Raji (cell line): ENCODE measurements around the gene CLSTN2.

ENCODE experiments used
- POLR2A ChIP-seq: IDR thresholded peaks from 2 replicates; pipeline ENCODE4 v1.6.1; 2011; ENCODE audit warnings: low read depth, low read length, control low read depth; ENCODE audit not compliant: insufficient read depth

The CLSTN2 gene

DNA sequence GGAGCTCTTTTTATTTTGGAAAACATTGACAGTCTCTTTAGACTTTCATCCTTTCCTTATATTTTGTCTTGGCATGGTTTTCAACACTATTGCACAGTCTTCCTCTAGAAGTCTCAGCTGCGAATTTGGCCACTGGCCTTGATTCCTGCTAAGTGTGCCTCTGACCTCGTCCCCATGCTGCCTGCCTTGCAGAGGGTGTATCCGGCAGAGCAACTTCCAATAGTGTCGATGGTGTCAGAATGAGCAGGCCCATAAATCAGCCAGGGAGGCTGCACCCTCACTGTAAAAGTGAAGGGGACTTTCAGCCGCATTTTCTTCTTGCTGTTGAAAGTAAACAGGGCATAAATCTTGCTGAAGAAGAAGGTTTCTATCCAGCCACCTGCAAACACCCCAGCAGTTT lies 406.2 kb downstream of the CLSTN2 start:
- TF ChIP-seq POLR2A: no peak

DNA sequence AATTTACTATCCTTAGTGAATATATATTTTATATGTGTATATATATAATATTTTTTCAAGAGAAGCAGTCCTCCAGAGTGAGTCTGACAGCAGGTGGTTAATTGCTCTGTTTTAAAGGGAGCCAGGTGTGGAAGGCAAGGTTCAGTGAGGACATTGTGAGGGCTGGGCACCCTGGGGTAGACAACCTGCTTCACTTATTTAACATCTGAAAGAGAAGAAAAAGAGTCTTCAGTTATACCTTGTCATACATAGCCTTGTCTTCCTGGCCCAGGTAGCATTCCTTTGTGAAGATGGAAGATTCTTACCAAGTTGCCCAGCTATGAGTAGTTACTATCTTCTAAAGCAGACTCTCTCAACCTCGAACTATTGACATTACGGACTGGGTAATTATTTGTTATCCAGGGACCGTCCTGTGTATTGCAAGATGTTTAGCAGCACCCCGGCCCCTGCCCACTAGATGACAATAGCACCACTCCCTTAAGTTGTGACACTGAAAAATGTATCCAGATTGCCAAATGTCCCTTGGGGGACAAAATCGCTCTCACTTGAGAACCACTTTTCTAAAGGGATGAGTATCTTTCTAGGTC lies 406.9 kb downstream of the CLSTN2 start:
- TF ChIP-seq POLR2A: no peak

DNA sequence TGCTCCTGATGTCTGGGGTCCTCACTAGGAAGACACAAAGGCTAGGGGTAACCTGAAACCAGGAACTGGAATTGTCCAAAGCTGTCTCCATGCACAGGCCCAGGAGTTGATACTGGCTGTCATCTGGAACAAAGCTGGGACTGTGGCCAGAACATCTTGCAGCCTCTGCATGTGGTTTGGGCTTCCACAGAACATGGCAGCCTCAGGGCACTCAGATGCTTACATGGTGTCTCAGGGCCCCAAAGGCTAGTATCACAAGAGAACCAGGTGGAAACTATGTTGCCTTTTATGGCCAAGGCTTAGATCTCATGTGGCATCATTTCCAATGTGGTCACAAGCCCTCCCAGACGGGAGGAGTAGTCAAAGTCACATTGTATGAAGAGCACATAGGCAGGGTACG lies 407.7 kb downstream of the CLSTN2 start:
- no peak for TF ChIP-seq POLR2A

DNA sequence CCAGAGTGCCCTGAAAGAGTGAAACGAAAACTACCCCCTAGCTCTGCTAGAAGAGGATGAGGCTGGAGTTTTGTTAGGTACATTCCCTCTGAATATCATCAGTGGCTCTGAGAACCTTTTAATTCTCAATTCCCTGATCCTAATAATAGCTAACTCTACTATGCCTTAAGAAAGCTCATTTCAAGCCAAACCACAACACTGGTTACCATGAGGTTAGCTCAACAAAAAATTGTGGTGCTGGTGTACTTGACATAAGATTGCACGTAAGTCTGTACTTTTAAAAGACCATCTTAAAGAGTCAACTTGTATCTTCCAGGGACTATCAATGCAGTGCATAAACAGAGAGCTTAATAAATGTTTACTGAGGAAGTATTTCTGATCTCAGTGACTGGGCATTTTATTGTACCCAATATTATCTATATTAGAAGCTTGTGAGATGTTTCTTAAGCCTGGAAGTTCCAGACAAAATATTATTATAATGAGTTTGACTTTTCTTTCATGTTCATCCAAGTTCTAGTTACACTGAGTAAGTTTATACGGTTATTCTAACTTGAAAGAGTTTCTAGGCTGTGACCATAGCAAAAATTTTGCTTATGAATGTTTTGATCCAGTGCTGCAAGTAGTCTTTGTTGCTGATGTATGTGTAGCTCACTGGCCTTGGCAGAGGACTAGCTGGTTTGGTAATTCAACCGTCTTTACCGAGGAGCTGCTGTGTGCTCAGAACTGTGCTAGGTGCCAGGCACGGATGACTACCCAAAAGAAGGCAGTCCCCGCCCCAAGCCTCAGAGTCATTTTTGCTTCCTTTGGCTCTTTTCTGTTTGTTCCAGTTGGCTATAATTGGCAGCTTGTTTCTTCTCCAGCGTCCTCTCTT lies 408.5 kb downstream of the CLSTN2 start:
- TF ChIP-seq POLR2A: no peak

- no peak for TF ChIP-seq POLR2A
Observed at GRCh38 chr3:140344082-140344454, 409.1 kb downstream of the CLSTN2 start.

DNA sequence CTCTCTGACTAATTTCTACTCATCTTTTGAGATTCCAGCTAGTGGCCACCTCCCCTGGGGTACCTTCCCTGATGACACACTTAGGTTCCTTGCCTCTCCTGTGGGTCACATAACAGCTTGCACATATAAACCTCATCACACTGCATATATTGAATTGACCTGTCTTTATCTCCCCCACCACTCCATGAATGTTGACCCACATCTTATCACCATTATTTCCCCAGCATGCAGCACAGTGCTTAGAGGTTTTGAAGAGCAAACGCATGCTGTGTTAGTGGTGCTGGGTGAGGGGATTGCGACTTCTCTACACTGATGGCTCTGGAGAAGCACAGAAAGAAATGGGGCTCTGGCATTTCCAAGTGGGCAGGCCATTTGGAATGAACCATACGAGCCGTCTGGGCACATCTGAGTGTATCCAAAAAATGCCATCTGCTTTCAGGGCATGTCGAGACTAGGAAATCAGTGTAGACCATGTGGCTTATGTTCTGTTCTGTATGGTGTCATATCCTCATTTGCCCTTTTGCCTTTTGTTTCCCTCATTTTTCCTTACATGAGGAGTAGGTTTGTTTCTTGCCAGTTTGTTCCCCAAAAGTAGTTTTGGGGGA lies 409.7 kb downstream of the CLSTN2 start:
- no peak for TF ChIP-seq POLR2A

- no peak for TF ChIP-seq POLR2A
Observed at GRCh38 chr3:140347151-140347550, 412.2 kb downstream of the CLSTN2 start.

DNA sequence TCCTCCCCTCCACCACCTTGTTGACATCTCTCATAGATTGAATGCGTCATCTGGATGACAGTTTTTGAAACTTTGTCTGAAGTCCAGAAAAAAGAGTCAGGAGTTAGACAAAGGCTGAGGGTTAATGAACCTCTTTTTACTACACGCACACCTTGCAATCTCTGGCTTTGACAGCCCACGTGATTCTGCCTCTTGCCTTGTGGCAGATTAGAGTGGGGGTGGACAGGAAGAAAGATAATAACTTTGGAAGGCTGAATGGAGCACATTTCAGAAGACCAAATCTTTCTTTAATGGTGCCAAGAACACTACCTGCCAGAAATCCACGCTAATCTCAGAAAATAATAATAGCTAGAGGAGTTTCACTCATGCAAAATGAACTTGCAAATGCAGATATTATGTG lies 415.0 kb downstream of the CLSTN2 start:
- TF ChIP-seq POLR2A: no peak

DNA sequence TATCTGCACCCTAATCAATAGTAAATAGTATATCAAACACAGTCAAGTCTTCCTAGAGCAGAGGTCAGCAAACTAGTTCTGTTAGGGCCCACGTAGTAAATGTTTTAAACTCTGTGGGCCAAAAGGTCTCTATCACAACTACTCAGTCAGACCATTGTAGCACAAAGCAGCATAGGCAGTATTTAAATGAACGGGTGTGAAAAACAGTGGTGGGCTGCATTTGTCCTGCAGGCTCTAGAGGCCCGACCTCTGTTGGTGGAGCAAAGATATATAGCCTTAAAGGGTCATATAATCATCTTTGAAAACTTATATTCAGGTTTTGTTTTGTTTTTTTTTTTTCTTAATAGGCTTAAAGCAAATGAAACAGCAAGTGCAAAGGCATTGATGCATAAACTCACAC lies 416.5 kb downstream of the CLSTN2 start:
- no peak for TF ChIP-seq POLR2A

GRCh38 chr3:140355481-140355880 lies 420.5 kb downstream of the CLSTN2 start:
- no peak for TF ChIP-seq POLR2A

DNA sequence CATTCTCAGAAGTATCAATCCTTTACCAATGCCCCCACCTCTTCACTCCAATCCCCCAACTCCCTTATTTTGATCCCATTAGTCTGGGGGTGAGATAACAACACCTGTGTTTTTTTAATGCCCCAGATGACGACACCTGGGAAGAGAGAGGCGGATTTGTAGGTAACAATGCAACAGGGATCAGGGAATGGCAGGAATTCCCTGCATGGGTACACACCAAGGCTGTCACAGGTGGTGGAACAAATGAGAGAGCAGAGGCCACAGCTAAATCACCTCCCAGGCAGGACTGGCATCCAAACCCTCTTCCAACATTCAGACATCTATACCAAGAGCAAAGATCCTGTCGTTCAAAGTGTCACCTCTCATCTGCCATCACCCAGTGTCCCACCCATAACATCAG lies 423.7 kb downstream of the CLSTN2 start:
- no peak for TF ChIP-seq POLR2A

DNA sequence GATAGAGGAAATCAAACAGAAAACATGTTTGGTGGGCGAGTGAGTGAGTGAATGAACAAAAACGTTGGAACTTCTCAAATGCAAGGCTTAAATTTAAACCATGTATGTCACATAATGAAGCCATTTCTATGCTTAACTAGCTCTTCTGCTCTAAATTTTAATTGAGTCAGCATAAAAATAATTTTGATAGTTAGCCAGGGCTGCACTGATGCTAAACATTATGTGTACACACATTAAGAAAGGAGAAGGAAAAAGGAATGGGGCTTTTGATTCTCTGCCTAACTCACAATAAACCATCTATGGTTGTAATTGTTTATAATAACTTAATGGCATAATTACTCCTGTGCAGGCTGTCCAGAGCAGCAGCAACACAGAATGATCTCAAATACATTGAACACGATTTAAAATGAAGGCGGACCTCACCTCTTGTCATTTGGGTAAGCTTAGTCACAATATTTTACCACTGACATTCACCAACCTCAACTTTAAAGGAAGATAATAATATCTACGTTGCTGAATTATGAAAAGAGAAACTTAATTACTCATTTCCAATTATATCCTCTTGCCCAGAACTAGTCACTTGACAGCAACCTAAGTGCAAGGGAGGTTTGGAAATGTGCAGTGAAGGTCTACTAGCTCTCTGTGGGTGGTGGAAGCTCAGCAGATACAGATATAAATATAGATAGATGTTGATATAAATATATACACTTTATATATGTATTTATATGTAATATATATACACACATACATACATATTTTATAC lies 424.4 kb downstream of the CLSTN2 start:
- no peak for TF ChIP-seq POLR2A

DNA sequence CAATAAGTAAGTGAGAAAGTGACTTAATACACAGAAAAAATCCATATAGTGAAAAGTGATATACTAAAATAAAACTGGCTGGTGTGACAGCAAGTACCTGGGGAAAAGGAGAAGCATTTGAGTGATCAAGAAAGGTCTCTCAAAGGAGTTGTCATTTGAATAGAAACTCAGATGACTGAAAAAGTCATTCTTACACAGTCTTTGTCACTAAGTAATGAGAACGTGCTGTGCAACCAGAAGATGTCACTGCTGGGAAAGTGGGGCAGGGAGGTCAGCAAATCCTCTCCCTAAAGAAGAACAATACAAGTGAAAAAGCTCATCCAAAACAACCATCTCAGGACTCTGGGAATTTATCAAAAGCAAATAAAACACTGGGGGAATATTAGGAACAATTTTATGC lies 425.3 kb downstream of the CLSTN2 start:
- TF ChIP-seq POLR2A: no peak

DNA sequence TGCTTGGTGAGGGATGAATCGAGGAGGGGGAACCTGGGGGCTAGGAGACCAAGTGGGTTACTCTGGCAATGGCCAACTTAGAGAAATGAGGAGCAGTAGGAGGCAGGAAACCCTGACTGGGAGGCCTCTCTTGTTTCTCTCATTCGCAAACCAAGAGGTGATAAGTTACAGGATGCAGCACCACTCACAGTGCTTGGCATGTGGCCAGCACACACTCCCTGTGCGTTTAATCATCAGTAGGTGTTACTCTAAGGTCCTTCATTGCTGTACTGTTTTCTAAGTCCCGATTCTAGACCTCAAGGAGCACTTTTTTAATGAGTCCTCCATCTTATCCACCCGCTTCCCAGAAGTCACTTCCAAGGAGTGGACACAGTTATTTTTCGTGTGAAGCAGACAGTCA lies 428.8 kb downstream of the CLSTN2 start:
- no peak for TF ChIP-seq POLR2A

GRCh38 chr3:140365872-140366697 lies 431.1 kb downstream of the CLSTN2 start:
- TF ChIP-seq POLR2A: no peak
